Measurements from ENCODE around the gene PHLDB1.

PHLDB1 gene

GRCh38 chr11:118644496-118644895 lies 37.1 kb downstream of the PHLDB1 start:
- TF ChIP-seq, protein P1, sequence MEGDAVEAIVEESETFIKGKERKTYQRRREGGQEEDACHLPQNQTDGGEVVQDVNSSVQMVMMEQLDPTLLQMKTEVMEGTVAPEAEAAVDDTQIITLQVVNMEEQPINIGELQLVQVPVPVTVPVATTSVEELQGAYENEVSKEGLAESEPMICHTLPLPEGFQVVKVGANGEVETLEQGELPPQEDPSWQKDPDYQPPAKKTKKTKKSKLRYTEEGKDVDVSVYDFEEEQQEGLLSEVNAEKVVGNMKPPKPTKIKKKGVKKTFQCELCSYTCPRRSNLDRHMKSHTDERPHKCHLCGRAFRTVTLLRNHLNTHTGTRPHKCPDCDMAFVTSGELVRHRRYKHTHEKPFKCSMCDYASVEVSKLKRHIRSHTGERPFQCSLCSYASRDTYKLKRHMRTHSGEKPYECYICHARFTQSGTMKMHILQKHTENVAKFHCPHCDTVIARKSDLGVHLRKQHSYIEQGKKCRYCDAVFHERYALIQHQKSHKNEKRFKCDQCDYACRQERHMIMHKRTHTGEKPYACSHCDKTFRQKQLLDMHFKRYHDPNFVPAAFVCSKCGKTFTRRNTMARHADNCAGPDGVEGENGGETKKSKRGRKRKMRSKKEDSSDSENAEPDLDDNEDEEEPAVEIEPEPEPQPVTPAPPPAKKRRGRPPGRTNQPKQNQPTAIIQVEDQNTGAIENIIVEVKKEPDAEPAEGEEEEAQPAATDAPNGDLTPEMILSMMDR (IDR thresholded peaks at IDR 0.05): no peak
- Mint-ChIP-seq H3K36me3 (ENCODE audit: low read depth) (peaks cover 45% of the 10 kb centered on the region), H3K4me1 (no peaks in the 10 kb centered on the region), H3K27me3 (ENCODE audit: low read depth, poor library complexity) (peaks cover 2% of the 10 kb centered on the region), H3K4me3 (no peak overlapping the region), H3K27ac (no peak overlapping the region), H3K9me3 (no peaks in the 10 kb centered on the region)
- DNase-seq: no peak

DNA sequence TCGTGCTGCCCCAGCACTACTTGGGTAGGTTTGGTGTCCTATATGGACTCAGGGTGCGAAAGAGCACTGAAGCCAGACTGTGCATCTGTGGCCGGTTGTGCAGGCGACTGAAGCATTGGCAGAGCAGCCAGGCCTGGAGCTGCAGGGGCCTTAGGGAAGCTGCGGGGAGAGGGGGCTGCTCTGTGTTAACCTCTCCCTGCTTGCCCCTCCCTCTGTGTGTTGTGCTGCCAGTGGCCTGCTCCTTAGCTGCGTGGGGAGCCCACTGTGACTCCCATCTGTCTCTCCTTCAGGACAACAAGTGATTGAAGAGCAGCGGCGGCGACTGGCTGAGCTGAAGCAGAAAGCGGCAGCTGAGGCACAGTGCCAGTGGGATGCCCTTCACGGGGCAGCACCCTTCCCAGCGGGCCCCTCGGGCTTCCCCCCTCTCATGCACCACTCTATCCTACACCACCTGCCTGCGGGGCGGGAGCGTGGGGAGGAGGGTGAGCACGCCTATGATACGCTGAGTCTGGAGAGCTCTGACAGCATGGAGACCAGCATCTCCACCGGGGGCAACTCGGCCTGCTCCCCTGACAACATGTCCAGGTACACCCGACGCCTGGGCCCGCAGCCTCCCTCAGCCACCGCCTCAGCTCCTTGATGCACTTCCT lies 37.8 kb downstream of the PHLDB1 start:
- Mint-ChIP-seq H3K9me3 (no peaks in the 10 kb centered on the region), H3K4me1 (no peaks in the 10 kb centered on the region), H3K4me3 (no peak overlapping the region), H3K27ac (no peak overlapping the region), H3K27me3 (ENCODE audit: low read depth, poor library complexity) (peaks cover 2% of the 10 kb centered on the region), H3K36me3 (ENCODE audit: low read depth) (peaks cover 52% of the 10 kb centered on the region)
- no peak for DNase-seq
- TF ChIP-seq, protein P1 (IDR thresholded peaks at IDR 0.05): no peak

GRCh38 chr11:118646393-118646792 lies 39.0 kb downstream of the PHLDB1 start:
- peaks cover 62% of the 10 kb centered on the region for H3K36me3 Mint-ChIP-seq (ENCODE audit: low read depth)
- H3K27me3 Mint-ChIP-seq (ENCODE audit: low read depth, poor library complexity): no peaks in the 10 kb centered on the region
- TF ChIP-seq, protein P1 (IDR thresholded peaks at IDR 0.05): no peak
- H3K27ac Mint-ChIP-seq: no peak overlapping the region
- no peaks in the 10 kb centered on the region for H3K9me3 Mint-ChIP-seq
- H3K4me1 Mint-ChIP-seq: no peaks in the 10 kb centered on the region
- H3K4me3 Mint-ChIP-seq: no peak overlapping the region
- DNase-seq: no peak

DNA sequence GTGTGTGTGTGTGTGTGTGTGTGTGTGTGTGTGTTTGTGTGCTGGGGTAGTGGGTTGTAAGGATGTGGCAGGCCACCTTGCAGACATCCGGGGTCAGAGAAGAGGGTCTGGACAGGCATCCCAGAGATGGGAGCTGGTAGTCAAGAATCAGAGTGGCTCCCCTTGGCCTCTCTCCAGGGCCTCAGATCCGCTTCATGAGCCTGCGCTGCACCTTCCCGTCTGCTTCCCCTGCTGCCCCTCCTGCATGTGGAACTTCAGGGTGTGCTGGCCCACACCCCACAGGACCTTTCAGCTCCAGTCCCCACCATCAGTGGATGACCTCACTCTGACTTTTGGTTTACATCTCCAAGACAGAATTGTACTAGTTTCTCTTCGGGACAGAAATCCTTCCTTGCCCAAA lies 40.9 kb downstream of the PHLDB1 start:
- peaks cover 65% of the 10 kb centered on the region for H3K36me3 Mint-ChIP-seq (ENCODE audit: low read depth)
- H3K9me3 Mint-ChIP-seq: no peaks in the 10 kb centered on the region
- H3K27me3 Mint-ChIP-seq (ENCODE audit: low read depth, poor library complexity): no peaks in the 10 kb centered on the region
- TF ChIP-seq, protein P1 (IDR thresholded peaks at IDR 0.05): no peak
- H3K4me3 Mint-ChIP-seq: no peak overlapping the region
- no peak overlapping the region for H3K27ac Mint-ChIP-seq
- no peak for DNase-seq
- H3K4me1 Mint-ChIP-seq: no peaks in the 10 kb centered on the region

DNA sequence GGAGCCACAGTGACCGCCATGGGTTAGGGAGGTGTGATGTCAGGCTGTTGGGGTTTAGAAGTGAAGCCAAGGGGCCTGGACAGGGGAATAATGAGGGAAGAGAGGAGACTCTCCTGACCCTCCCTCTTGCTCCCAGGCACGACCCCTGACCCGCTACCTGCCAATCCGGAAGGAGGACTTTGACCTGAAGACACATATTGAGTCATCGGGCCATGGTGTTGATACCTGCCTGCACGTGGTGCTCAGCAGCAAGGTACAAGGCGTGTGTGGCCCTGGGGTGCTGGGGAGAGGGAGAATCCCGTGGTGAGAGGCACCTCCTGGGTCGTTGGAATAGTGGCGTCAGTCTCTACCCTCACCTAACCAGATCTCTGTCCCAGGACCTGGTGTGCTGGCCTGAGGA lies 42.5 kb downstream of the PHLDB1 start:
- DNase-seq: no peak
- H3K27me3 Mint-ChIP-seq (ENCODE audit: low read depth, poor library complexity): no peaks in the 10 kb centered on the region
- H3K27ac Mint-ChIP-seq: no peak overlapping the region
- H3K4me3 Mint-ChIP-seq: no peak overlapping the region
- peaks cover 67% of the 10 kb centered on the region for H3K36me3 Mint-ChIP-seq (ENCODE audit: low read depth)
- TF ChIP-seq, protein P1 (IDR thresholded peaks at IDR 0.05): no peak
- H3K4me1 Mint-ChIP-seq: no peaks in the 10 kb centered on the region
- no peaks in the 10 kb centered on the region for H3K9me3 Mint-ChIP-seq

DNA sequence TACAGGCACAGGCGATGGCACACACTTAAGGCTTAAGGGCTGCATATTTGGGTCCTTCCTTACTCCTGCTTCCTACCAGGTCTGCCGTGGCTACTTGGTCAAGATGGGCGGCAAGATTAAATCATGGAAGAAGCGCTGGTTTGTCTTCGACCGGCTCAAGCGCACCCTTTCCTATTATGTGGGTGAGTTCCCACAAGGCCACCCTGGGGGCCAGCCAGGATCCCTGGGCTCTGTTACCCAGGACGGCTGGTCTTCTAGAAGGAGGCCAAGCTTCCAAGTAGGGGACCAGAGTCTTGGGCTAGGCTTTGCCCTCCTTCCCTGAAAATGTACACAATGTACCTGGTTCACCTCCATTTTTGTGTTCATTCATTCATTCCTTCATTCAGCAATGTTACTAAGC lies 43.0 kb downstream of the PHLDB1 start:
- H3K27ac Mint-ChIP-seq: no peak overlapping the region
- H3K27me3 Mint-ChIP-seq (ENCODE audit: low read depth, poor library complexity): no peaks in the 10 kb centered on the region
- DNase-seq: no peak
- no peaks in the 10 kb centered on the region for H3K9me3 Mint-ChIP-seq
- peaks cover 67% of the 10 kb centered on the region for H3K36me3 Mint-ChIP-seq (ENCODE audit: low read depth)
- H3K4me3 Mint-ChIP-seq: no peak overlapping the region
- no peaks in the 10 kb centered on the region for H3K4me1 Mint-ChIP-seq
- TF ChIP-seq, protein P1 (IDR thresholded peaks at IDR 0.05): no peak

Data from nephron progenitor cell (in vitro differentiated cells).